ENCODE measurements around the gene ANKFN1.

Gene ANKFN1

DNA sequence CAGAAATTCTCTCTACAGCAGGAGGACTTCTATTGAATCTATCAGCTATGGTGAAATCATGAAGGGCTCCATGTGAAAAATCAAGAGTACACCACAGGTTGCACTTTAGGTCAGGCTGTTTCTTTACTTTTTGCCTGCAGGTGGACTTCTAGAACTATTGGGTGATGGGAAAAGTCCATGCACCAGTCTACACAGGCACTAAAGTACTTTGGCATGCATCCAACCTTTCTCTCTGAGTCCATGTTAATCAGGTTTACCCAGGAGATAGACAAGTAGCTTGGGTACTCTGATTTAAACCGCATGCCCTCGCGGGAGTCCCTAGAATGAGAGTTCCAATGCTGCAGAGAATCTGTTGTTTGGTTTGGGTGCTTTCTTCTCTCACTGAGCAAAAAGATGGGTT, 9.1 kb upstream of the ANKFN1 start:
- TF ChIP-seq, protein P1, sequence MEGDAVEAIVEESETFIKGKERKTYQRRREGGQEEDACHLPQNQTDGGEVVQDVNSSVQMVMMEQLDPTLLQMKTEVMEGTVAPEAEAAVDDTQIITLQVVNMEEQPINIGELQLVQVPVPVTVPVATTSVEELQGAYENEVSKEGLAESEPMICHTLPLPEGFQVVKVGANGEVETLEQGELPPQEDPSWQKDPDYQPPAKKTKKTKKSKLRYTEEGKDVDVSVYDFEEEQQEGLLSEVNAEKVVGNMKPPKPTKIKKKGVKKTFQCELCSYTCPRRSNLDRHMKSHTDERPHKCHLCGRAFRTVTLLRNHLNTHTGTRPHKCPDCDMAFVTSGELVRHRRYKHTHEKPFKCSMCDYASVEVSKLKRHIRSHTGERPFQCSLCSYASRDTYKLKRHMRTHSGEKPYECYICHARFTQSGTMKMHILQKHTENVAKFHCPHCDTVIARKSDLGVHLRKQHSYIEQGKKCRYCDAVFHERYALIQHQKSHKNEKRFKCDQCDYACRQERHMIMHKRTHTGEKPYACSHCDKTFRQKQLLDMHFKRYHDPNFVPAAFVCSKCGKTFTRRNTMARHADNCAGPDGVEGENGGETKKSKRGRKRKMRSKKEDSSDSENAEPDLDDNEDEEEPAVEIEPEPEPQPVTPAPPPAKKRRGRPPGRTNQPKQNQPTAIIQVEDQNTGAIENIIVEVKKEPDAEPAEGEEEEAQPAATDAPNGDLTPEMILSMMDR (IDR thresholded peaks at IDR 0.05; ENCODE audit: low read length, missing control alignments) = no peak
- DNase-seq (ENCODE audit: low read depth) = no peak
- H3K4me3 ChIP-seq (replicated peaks; ENCODE audit: low read depth, low read length) = no peak overlapping the region

DNA sequence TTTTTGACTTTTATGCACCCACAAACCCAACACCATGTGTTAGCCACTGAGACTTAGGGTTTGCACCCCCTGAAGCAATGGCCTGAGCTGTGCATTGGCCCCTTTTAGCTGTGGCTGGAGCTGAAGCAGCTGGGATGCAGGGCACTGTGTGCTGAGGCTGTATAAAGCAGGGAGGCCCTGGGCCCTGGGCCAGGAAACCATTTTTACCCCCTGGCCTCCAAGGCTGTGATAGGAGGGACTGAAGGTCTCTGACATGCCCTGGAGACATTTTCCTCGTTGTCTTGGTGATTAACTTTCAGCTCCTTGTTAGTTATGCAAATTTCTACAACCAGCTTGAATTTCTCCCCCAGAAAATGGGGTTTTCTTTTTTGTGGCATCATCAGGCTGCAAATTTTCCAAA, 6.7 kb upstream of the ANKFN1 start:
- DNase-seq (ENCODE audit: low read depth) = no peak
- no peak overlapping the region for H3K4me3 ChIP-seq (replicated peaks; ENCODE audit: low read depth, low read length)
- TF ChIP-seq, protein P1 (IDR thresholded peaks at IDR 0.05; ENCODE audit: low read length, missing control alignments) = no peak

DNA sequence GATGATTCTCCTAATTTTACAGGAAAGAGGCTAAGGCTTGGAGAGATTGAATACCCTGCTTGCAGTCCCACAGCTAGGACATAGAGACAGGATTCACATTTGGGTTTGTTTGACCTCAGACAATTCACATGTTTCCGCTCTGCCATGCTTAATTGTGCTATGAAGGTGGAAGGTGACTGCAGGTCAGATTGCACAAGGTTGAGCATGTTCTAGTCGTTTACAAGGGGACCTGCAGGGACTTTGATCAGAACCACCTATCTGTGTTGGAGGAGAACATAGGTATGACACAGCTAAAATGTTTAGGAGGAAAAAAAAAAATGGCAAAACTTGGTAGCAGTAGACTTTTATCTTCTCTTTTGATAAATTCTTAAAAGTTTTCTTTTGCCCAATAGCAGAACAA, 4.9 kb upstream of the ANKFN1 start:
- TF ChIP-seq, protein P1 (IDR thresholded peaks at IDR 0.05; ENCODE audit: low read length, missing control alignments) = no peak
- no peak overlapping the region for H3K4me3 ChIP-seq (replicated peaks; ENCODE audit: low read depth, low read length)
- no peak for DNase-seq (ENCODE audit: low read depth)

- no peak for DNase-seq (ENCODE audit: low read depth)
- H3K4me3 ChIP-seq (replicated peaks; ENCODE audit: low read depth, low read length) = no peak overlapping the region
- TF ChIP-seq, protein P1 (IDR thresholded peaks at IDR 0.05; ENCODE audit: low read length, missing control alignments) = no peak
Measured at GRCh38 chr17:56149266-56150036, 3.8 kb upstream of the ANKFN1 start.

DNA sequence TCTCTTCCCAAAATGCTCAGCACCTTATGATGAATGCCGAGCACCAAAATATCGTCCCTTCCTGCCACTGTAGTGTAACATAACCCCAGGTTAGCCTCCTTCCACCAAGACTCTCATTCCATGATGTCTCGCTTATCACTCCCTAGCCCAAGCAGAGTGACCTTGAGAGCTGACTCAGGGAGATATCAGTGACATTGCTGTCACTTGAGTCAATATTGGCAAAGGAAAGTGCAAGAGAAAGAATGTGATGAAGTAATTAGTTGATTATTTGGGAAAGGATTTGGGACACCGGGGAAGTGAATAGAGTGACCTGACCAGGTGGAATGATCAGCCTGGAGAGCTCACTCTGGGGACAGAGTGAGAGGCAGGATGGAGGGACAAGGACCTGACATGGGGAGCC, 2.6 kb upstream of the ANKFN1 start:
- H3K4me3 ChIP-seq (replicated peaks; ENCODE audit: low read depth, low read length) = no peak overlapping the region
- TF ChIP-seq, protein P1 (IDR thresholded peaks at IDR 0.05; ENCODE audit: low read length, missing control alignments) = no peak
- no peak for DNase-seq (ENCODE audit: low read depth)

GRCh38 chr17:56157845-56158244, 4.6 kb downstream of the ANKFN1 start:
- TF ChIP-seq, protein P1 (IDR thresholded peaks at IDR 0.05; ENCODE audit: low read length, missing control alignments) = no peak
- no peak overlapping the region for H3K4me3 ChIP-seq (replicated peaks; ENCODE audit: low read depth, low read length)
- no peak for DNase-seq (ENCODE audit: low read depth)

DNA sequence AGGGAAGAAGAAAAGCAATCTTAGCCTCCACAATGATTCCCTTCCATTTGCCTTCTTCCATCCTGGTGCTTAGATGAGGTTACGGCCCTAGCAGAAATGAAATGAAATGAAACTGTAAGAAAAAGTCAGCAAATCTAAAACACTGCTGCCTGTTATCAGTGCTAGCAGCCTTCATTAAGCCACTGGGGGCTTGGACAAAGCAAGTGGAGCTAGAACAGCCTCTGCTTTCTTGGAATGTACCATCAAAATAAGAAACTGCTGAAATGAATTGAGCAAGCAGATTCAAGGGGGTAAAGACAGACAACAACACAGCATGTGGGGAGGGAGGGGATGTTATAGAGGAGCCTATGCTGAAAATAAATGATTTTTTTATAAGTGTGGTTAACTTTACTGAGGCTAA, 5.1 kb downstream of the ANKFN1 start:
- DNase-seq (ENCODE audit: low read depth) = no peak
- TF ChIP-seq, protein P1 (IDR thresholded peaks at IDR 0.05; ENCODE audit: low read length, missing control alignments) = no peak
- H3K4me3 ChIP-seq (replicated peaks; ENCODE audit: low read depth, low read length) = no peak overlapping the region

All from fibroblast of pulmonary artery (primary cell).